AG04450 (cell line): ENCODE data around the gene GALNT13. TPM values are rescaled to one million over a fixed set of nuclear protein-coding genes. Genes with fewer than 3 reads are reported as not detected.

Experiments
- CTCF ChIA-PET: fragments of 300-600, 350-600 bp; formaldehyde crosslinking; extraction: SDS; loops from one replicate; lab custom pipeline; 2022; ENCODE audit warnings: antibody characterized with exemption, inconsistent platforms; lab: Charles Lee
- POLR2A ChIA-PET: fragments of 350-600 bp; formaldehyde crosslinking; extraction: SDS; loops from one replicate; lab custom pipeline; 2021; ENCODE audit warnings: antibody characterized with exemption, inconsistent platforms; lab: Yijun Ruan, JAX
- DNase-seq: peaks from one replicate; pipeline ENCODE4 v3.0.0-alpha.2; 2011; ENCODE audit warnings: low read depth, low spot score
- H3K27ac ChIP-seq: one replicate; pipeline ENCODE4 v1.5.1; 2012; ENCODE audit warnings: low read depth, low read length, control low read depth
- H3K27me3 ChIP-seq: one replicate; pipeline ENCODE4 v1.6.0; 2012; ENCODE audit warnings: low read length; ENCODE audit not compliant: control insufficient read depth, insufficient read depth
- H3K4me3 ChIP-seq: 2 replicates; pipeline ENCODE4 v1.5.1; 2011; ENCODE audit warnings: mild to moderate bottlenecking, low read depth, low read length, control low read depth
- H3K9me3 ChIP-seq: 2 replicates; pipeline ENCODE4 v1.5.1; 2012; ENCODE audit warnings: low read length; ENCODE audit not compliant: control insufficient read depth, insufficient read depth
- polyA plus RNA-seq: library from polyadenylated mRNA; depleted of rRNA; stranded (reverse); fragments of >200 nt; gene quantifications from 2 replicates; pipeline ENCODE4 v1.2.3, GENCODE V29; 2011
- TF ChIP-seq, protein P1 (sequence below): IDR thresholded peaks from 2 replicates; pipeline ENCODE4 v1.5.1; 2011; ENCODE audit warnings: low read depth, low read length, control low read depth, inconsistent platforms

GALNT13 gene
- polyA plus RNA-seq, 1 experiment, result not detected

- CTCF ChIA-PET, result no interaction called here
- TF ChIP-seq, protein P1, sequence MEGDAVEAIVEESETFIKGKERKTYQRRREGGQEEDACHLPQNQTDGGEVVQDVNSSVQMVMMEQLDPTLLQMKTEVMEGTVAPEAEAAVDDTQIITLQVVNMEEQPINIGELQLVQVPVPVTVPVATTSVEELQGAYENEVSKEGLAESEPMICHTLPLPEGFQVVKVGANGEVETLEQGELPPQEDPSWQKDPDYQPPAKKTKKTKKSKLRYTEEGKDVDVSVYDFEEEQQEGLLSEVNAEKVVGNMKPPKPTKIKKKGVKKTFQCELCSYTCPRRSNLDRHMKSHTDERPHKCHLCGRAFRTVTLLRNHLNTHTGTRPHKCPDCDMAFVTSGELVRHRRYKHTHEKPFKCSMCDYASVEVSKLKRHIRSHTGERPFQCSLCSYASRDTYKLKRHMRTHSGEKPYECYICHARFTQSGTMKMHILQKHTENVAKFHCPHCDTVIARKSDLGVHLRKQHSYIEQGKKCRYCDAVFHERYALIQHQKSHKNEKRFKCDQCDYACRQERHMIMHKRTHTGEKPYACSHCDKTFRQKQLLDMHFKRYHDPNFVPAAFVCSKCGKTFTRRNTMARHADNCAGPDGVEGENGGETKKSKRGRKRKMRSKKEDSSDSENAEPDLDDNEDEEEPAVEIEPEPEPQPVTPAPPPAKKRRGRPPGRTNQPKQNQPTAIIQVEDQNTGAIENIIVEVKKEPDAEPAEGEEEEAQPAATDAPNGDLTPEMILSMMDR, result no peak
These were observed 387.3 kb downstream of the GALNT13 start for GRCh38 chr2:154259030-154259429.

GRCh38 chr2:154261473-154262027 lies 389.8 kb downstream of the GALNT13 start:
- no peak for DNase-seq
- POLR2A ChIA-PET, result no interaction called here
- CTCF ChIA-PET, result no interaction called here
- H3K4me3 ChIP-seq, result no peak overlapping the region
- peaks cover 3% of the 10 kb centered on the region; the same call in 1 of the 2 replicates for H3K9me3 ChIP-seq
- H3K27ac ChIP-seq, result no peak overlapping the region
- no peaks in the 10 kb centered on the region for H3K27me3 ChIP-seq
- TF ChIP-seq, protein P1, result no peak

More at GRCh38 chr2:154259030-154259429, 387.3 kb downstream of the GALNT13 start:
- Histone ChIP-seq H3K27me3 (no peaks in the 10 kb centered on the region), H3K27ac (no peak overlapping the region), H3K9me3 (peaks cover 3% of the 10 kb centered on the region; the same call in 1 of the 2 replicates), H3K4me3 (no peak overlapping the region)
- POLR2A ChIA-PET, result no interaction called here
- no peak for DNase-seq

- TF ChIP-seq, protein P1, result no peak
- H3K9me3 ChIP-seq, result peaks cover 6% of the 10 kb centered on the region; the same call in 1 of the 2 replicates
- ChIA-PET POLR2A (no interaction called here), CTCF (no interaction called here)
- no peak for DNase-seq
- no peak overlapping the region for H3K27ac ChIP-seq
- H3K27me3 ChIP-seq, result no peaks in the 10 kb centered on the region
- H3K4me3 ChIP-seq, result no peak overlapping the region
These were observed 391.5 kb downstream of the GALNT13 start for GRCh38 chr2:154263206-154263605.

DNA sequence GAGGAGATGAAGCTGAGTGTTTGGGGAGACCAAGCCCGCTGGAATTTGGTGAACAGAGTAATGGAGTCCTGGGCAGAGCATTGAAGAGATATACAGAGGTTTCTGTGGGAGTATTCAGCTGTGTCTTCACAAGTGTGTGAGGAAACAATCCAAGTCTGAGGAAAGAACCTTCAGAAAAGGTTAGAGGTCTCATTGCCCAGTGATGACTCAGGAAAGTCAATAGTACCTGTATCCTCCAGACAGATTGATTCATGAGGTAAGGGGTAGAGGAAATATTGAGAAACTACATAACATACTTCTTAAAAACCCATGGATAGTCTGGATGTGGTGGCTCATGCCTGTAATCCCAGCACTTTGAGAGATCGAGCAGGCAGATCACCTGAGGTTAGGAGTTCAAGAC lies 392.3 kb downstream of the GALNT13 start:
- ChIA-PET POLR2A (no interaction called here), CTCF (no interaction called here)
- H3K27me3 ChIP-seq, result no peaks in the 10 kb centered on the region
- DNase-seq, result no peak
- H3K27ac ChIP-seq, result no peak overlapping the region
- peaks cover 6% of the 10 kb centered on the region; the same call in 1 of the 2 replicates for H3K9me3 ChIP-seq
- TF ChIP-seq, protein P1, result no peak
- no peak overlapping the region for H3K4me3 ChIP-seq

GRCh38 chr2:154267983-154268382 lies 396.3 kb downstream of the GALNT13 start:
- Histone ChIP-seq H3K4me3 (no peak overlapping the region), H3K9me3 (0 out of 2 replicates have a peak, but pooled peaks cover 3% of the 10 kb centered on the region), H3K27me3 (no peaks in the 10 kb centered on the region), H3K27ac (no peak overlapping the region)
- no peak for DNase-seq
- TF ChIP-seq, protein P1, result no peak
- CTCF ChIA-PET, result no interaction called here
- POLR2A ChIA-PET, result no interaction called here
